GM12872 (cell line): ENCODE measurements around the gene NEDD4L.

Experiments
- CTCF ChIP-seq: IDR thresholded peaks from 3 replicates; pipeline ENCODE4 v1.5.1; 2011; ENCODE audit warnings: low read depth, mild to moderate bottlenecking, low read length, moderate library complexity; ENCODE audit not compliant: insufficient read depth

The NEDD4L gene

GRCh38 chr18:58235001-58235436, 191.0 kb downstream of the NEDD4L start:
- no peak for TF ChIP-seq CTCF

- TF ChIP-seq CTCF, result no peak
These were observed 195.9 kb downstream of the NEDD4L start for GRCh38 chr18:58239879-58240278.

- TF ChIP-seq CTCF, result no peak
These were observed 197.1 kb downstream of the NEDD4L start for GRCh38 chr18:58241026-58241679.

- TF ChIP-seq CTCF, result no peak
These were observed 197.9 kb downstream of the NEDD4L start for GRCh38 chr18:58241877-58242276.

GRCh38 chr18:58242435-58242834, 198.4 kb downstream of the NEDD4L start:
- TF ChIP-seq CTCF, result no peak

- no peak for TF ChIP-seq CTCF
These were observed 198.9 kb downstream of the NEDD4L start for GRCh38 chr18:58242968-58243367.

- no peak for TF ChIP-seq CTCF
These were observed 199.4 kb downstream of the NEDD4L start for GRCh38 chr18:58243401-58243800.
